NCI-H345 treated with DMSO at 0.1 percent for 48 hours (cell line): Measurements from ENCODE around the gene MCM5.
"Not testable (repeated sequence)": the region's sequence is repeated elsewhere in the genome, so short reads cannot be mapped to it uniquely, and the experiment has no call there.

Experiments used
- DNase-seq: peaks from one replicate; lab custom pipeline; 2025; ENCODE audit not compliant: unreplicated experiment; lab: John Stamatoyannopoulos, UW

The MCM5 gene

DNA sequence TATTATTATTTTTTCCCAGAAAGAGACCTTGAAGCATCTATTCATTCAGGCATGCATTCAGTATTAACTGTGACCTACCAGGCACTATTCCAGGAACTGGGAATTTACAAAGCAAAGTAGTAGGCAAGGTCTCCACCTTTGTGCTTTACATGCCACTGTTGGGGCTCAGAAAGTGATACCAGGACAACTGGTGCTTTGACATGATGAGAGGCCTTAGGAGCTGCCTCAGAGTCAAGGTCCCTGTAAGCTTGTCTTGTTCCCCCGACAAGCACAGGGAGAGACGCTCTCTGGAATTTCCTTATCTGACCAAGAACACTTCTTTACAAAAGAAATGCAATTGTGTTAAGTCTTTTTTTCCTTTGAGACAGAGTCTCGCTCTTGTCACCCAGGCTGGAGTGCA lies 21.3 kb upstream of the MCM5 start:
- no peak for DNase-seq

DNA sequence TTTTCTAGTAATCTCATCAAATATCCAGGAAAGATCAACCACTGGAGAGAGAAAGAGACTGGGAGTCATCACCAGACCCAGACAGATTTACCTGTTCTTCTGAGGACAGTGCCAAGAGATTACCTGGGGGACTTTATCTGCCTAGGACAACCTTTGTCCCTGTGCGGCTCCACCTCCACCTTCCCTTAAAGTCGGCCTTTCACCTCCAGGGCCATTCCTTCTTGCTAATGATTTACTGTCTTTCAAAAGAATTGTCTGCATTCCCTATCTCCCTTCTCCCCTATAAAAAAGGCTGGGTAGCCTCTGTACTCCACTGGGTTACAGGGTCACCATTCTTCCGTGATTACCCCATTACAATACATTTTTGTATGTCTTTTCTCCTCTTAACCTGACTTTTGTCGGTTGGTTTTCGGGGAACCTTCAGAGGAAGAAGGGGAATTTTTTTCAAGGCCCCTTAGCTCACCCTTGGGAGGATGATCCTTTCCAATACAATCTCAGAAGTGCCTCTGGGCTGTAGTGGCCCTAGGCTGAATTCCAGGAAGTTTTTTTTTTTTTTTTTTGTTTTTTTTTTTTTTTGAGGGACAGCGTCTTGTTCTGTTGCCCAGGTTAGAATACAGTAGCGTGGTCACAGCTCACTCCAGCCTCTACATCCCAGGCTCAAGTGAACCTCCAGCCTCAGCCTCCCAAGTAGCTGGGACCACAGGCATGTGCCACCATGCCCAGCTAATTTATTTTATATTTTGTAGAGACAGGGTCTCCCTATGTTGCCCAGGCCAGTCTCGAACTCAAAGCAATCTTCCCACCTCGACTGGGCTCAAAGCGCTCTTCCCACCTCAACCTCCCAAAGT lies 20.6 kb upstream of the MCM5 start:
- DNase-seq = no peak

DNA sequence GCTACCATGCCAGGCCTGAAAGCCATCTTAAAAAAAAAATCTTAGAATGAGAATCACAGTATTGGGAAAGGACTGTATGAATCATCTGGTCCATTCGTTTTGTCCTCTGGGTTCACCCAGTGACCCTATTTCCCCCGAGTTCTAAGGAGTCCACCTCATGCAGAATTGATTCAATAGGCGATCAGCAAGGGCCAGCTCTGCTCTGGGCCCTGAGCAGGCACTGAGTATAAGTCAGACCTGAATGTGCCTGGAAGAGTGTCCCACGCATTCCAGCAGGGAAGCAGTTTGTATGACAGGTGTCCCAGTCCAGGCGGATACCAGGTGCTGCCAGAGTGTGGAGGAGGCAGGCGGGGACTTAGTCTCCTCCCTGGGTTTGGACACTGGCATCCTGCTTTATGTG lies 19.9 kb upstream of the MCM5 start:
- DNase-seq = no peak

DNA sequence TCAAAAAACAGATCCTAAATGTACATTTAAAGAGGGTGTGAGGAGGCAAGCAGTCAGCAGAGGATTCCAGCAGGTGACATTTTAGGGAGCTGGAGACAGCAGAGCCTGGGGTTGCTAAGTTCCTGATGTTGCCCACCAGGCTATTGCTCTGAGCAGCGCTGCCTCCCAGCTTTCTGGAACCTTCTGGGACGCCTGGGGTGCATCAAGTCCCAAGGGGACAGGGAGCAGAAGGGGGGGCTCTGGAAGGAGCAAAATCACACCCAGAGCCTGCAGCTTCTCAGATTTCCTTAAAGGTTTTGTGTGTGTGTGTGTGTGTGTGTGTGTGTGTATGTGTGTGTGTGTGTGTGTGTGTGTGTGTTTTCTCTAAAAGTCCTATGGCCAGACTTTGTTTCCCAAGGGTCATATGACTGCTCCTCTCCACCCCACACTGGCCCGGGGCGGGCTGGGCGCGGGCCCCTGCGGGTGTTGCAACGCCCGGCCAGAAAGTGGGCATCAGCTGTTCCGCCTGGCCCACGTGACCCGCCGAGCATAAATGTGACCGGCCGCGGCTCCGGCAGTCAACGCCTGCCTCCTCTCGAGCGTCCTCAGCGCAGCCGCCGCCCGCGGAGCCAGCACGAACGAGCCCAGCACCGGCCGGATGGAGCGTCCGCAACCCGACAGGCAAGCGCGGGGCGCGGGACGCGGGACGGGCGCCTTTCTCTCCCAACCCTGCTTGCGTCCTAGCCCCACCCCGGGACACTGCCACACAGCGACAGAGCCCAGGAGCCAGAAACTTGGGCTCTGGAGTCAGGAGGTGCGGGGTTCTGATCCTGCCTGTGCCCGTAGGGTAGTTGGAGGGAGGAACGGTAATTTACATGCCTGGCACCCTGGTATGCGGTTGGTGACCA lies 19.2 kb upstream of the MCM5 start, which contains the start of gene HMOX1:
TSS of gene HMOX1 (plus strand) at position 560 of the 887 bp plus-strand sequence. CDS start at position 638, 78 bp downstream.
- peak; percentile 50 for DNase-seq

DNA sequence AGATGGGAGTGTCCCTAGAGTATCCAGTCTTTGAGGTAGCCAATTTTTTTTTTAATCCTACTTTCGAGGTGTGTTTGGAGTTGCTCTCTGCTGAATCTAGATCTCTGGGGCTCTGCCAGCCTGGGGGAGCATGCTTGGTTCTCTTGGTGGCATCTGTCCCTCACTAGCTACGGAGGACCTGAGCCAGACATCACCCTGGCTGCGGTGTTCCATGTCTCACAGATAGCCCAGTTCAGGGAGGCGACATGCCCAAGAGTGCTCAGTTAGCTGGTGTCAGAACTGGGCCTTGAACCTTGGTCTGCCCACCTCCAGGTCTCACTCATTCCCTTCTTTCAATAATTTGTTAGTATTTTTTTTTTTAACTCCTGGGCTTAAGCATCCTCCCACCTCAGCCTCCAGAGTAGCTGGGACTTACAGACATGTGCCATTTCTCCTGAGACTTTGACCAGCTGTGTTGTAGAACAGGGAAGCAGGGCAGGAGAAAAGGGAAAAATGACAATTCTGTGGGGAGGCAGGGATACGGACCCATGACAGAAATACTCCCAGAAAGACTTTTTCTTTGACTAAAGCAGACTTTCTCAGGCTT lies 18.4 kb upstream of the MCM5 start:
- DNase-seq = no peak

DNA sequence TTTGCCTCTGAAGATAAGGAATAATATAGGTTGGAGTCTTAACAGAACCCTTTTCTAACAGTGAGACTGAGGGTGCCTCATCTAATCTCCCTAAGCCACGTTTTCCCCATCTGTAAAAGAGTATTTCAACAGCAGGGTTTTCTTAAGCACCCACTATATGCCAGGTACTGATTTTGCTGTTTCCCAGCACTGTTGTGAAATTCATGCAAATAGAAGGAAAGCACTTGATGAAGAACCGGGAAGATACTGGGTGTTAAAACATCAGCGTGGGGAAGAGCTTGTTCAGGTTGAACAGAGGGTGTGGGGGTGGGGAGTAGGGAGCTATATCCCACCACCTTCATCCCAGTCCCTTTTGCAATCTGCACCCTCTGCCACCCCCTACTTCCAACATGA lies 16.3 kb upstream of the MCM5 start:
- DNase-seq = no peak

DNA sequence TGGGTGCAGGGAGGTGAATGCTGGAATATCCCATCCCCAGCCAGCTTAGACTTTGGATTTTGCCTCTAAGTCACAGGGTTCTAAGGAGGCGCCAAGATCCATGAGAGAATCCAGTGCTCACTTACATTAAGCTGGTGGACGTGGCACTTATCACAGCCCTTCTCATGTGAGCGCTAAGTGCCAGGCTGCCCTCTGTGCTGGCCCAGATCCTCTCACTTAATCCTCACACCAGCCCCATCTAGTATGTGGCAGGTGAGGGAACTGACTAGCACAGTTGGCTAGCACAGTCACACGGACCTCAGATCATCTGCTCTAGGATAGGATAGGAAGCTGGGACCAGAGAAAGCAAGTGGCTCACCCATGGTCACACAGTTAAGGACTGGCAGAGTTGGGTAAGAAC lies 15.4 kb upstream of the MCM5 start:
- no peak for DNase-seq

DNA sequence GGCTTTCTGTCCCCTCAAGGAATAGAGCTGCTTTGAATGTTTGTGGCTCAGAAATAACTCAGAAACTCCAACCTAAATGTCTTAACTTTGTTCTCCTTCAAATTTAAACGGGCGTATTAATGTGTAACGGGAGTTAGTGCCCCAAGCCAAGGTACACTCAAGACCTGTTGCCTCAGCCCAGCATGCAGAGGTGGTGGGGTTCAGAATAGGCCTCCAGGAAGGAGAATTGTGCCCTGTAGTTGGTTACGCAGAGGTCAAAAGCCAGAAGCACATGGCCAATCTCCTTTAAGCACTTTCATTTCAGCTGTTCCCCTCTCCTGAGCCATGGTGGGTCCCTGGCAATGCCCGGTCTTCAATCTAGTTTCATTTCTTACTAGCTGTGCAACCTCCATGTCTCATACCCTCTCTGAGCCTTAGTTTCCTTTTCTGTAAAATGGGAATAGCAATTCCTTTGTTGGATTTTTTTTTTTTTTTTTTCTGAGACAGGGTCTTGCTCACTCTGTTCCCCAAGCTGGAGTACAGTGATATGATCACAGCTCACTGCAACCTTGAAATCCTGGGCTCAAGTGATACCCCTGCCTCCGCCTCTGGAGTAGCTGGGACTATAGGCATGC lies 14.9 kb upstream of the MCM5 start:
- DNase-seq = no peak

DNA sequence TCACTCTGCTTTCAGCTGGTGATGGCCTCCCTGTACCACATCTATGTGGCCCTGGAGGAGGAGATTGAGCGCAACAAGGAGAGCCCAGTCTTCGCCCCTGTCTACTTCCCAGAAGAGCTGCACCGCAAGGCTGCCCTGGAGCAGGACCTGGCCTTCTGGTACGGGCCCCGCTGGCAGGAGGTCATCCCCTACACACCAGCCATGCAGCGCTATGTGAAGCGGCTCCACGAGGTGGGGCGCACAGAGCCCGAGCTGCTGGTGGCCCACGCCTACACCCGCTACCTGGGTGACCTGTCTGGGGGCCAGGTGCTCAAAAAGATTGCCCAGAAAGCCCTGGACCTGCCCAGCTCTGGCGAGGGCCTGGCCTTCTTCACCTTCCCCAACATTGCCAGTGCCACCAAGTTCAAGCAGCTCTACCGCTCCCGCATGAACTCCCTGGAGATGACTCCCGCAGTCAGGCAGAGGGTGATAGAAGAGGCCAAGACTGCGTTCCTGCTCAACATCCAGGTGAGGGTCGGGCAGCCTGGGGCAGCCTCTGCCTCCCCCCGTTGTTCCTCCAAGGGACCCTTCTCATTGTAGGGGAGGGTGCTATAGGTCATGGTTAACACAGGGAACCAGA lies 13.2 kb upstream of the MCM5 start:
- no peak for DNase-seq

DNA sequence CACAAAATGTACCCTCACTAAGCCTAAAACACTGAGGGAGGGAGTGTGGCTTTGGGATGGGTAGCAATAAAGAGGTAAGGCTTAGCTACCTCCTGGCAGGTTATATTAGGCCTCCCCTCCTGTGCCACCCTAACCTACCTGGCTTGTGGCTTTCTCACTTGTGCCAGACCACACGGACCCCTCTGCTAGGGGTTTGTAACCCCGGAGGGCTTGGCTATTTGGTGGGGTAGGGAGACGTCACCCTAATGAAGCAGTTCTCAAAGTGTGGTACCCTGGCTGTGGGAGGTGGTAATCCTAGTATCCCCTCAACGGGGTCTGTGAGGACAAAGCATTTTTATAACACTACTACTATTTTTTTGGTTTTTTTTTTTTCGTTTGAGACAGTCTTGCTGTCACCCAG lies 9.0 kb upstream of the MCM5 start:
- DNase-seq = no peak

DNA sequence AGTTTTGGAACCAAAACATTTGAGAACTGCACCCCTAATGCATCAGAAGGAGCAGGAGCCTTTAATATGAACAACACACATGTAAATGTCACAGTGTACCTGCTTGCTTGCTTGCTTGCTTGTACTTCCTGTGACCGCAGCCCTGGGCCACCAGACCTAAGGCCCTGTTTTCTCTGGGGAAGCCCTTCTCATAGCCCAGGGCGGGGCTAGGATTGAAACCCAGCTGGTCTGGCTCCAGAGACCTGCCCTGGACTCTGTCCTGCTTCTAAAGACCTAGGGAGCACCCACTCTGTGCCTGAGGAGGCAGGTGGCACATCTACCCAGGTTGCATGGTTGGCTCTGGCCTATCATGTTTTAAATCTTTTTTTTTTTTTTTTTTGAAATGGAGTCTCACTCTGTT lies 7.6 kb upstream of the MCM5 start:
- no peak for DNase-seq

DNA sequence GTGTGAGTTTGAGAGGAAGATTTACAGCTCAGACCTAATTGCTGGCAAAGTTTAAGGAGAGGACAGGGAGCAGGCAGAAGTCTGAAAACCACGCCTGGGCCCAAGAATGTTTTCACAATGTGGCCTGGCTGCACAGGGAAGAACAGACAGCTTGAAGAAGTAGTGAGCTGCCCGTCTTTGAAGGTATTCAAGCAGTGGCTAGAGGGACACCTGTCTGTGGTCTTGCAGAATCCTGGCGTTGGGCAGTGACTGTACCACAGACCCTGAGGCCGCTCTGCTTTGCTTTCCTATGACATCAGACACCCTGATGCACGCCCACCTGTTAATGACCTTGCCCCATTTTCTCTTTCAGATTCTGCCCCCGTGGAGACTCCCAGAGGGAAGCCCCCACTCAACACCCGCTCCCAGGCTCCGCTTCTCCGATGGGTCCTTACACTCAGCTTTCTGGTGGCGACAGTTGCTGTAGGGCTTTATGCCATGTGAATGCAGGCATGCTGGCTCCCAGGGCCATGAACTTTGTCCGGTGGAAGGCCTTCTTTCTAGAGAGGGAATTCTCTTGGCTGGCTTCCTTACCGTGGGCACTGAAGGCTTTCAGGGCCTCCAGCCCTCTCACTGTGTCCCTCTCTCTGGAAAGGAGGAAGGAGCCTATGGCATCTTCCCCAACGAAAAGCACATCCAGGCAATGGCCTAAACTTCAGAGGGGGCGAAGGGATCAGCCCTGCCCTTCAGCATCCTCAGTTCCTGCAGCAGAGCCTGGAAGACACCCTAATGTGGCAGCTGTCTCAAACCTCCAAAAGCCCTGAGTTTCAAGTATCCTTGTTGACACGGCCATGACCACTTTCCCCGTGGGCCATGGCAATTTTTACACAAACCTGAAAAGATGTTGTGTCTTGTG lies 6.6 kb upstream of the MCM5 start:
- no peak for DNase-seq

DNA sequence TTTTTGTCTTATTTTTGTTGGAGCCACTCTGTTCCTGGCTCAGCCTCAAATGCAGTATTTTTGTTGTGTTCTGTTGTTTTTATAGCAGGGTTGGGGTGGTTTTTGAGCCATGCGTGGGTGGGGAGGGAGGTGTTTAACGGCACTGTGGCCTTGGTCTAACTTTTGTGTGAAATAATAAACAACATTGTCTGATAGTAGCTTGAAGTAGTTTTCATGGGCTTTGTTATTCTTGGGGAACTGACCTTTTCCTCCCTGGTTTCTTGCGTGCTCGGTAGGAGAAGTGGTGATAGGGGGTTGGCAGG lies 6.0 kb upstream of the MCM5 start:
- no peak for DNase-seq

DNA sequence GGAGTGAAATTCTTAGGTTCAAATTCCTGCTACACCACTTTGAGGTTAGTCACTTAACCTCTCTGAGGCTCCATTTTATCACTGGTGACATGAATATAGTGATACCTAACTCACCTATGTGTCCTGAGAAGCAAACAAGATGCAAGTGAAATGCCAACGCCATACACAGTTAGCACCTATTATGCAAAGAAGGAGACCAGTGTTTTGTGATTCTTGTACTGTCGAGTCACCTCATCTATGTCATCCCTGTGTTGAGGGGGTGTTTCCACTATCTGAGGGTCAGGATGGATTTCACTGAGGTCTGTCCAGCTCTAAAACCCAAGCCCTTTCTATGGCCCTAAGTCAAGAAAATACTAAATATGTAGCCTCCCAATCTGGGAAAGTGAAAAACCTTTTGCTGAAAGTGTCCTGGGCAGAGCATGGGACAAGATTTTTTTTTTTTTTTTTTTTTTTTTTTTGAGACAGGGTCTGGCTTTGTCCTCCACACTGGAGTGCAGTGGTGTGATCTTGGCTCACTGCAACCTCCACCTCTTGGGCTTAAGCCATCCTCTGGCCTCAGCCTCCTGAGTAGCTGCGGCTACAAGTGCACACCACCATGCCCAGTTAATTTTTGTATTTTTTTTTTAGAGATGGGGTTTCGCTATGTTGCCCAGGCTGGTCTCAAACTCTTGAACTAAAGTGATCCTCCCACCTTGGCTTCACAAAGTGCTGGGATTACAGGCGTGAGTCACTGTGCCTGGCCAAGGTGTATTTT lies 5.0 kb upstream of the MCM5 start:
- no peak for DNase-seq

DNA sequence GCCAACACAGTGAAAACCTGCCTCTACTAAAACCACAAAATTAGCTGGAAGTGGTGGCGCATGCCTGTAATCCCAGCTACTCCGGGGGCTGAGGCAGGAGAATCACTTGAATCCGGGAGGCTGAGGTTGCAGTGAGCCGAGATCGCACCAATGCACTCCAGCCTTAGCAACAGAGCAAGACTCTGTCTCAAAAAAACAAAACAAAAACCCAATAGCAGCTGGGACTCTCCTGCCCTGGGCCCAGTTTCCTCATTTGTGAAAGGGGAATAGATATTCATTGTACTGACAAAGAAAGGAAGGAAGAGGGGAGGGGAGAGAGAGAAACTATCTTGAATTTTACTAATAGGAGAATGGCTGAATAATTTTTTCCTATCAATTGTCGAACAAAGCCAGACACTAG lies 3.3 kb upstream of the MCM5 start:
- DNase-seq = not testable (repeated sequence)

DNA sequence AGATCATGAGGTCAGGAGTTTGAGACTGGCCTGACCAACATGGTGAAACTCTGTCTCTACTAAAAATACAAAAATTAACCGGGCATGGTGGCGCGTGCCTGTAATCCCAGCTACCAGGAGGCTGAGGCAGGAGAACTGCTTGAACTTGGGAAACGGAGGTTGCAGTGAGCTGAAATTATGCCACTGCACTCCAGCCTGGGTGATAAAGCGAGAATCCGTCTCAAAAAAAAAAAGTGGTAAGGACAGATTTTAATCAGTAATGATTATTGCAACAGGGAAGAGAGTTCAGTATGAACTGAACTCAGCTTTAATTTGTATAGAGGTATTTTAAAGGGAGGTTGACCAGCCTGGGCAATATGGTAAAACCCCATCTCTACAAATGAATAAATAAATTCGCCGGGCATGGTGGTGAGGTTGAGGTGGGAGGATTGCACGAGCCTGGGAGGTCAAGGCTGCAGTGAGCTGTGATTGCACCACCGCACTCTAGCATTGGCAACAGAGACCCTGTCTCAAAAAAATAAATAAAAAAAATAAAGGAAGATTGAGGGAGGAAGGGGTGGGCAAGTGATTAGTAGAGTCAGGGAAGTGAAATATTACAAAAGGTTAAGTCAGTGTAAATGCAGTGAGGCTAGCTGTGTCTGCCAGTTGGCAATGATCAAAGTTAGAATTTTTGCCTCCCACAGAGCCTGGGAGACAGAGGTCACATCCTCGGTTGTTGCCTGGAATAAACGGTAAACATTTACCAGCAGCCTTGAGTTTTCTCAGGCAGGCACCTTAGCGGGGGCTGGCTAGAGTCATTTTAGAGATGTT lies 2.6 kb upstream of the MCM5 start:
- no peak for DNase-seq

DNA sequence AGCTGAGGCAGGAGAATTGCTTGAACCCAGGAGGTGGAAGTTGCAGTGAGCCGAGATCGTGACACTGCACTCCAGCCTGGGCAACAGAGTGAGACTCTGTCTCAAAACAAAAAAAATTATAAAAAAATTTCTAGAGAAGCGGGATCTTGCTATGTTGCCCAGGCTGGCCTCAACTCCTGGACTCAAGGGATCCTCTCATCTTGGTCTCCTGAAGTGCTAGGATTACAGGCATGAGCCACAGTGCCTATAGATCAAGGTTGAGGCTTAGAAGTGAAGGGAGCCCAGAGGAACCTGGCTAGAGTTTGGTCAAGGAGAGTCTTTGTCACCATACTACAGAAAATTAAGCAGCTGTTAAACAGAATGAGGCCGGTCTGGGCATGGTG lies 1.4 kb upstream of the MCM5 start:
- DNase-seq = no peak

DNA sequence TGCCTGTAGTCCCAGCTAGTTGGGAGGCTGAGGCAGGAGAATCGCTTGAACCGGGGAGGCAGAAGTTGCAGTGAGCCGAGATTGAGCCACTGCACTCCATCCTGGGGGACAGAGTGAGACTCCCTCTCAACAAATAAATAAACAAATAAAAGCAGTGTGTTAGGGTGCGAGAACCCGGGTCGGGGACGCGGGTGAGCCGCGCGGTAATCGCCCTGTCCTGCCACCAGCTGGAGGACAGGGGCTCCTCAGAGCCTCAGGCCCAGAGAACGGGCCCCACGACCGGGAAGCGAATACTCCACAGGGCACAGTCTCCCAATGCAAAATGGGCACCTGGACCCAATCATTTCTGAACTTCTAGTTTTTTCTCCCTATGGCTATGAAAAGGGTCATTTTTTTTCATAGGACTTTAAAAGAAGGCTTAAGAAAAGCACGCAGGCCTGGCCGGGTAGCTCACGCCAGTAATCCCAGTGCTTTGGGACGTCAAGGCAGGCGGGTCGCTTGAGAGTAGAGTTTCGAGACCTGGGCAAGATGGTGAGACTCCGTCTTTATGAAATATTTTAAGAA lies 744 bp upstream of the MCM5 start:
- DNase-seq = no peak

DNA sequence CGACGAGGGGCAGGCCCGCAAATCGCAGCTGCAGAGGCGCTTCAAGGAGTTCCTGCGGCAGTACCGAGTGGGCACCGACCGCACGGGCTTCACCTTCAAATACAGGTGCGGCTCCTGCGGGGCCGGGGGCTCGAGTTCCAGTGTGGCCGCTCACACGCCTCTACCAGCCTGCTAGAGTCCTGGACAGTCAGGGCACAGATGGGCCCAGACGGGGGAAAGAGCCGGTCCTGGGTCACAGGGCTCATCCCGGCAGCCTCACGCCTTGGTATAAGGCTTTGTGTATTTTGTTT lies 506 bp downstream of the MCM5 start:
- DNase-seq = no peak
